GM18520 (cell line): ENCODE measurements around the gene LEMD2.

Source experiments
- ATAC-seq: cut with Tn5 transposase; IDR thresholded peaks from one replicate; pipeline ENCODE4 v1.9.1; 2021; ENCODE audit not compliant: unreplicated experiment

LEMD2 gene

GRCh38 chr6:33724102-33725023 is 64.6 kb downstream of the LEMD2 start:
- ATAC-seq, result no peak

- no peak for ATAC-seq
Observed at GRCh38 chr6:33723371-33724085, 65.4 kb downstream of the LEMD2 start.

- no peak for ATAC-seq
Observed at GRCh38 chr6:33722103-33722623, 66.8 kb downstream of the LEMD2 start.

- no peak for ATAC-seq
Observed at GRCh38 chr6:33721508-33721907, 67.4 kb downstream of the LEMD2 start.
